ENCODE measurements around the gene RPN2.
"Not testable (repeated sequence)": the region's sequence is repeated elsewhere in the genome, so short reads cannot be mapped to it uniquely, and the experiment has no call there.

Gene RPN2

DNA sequence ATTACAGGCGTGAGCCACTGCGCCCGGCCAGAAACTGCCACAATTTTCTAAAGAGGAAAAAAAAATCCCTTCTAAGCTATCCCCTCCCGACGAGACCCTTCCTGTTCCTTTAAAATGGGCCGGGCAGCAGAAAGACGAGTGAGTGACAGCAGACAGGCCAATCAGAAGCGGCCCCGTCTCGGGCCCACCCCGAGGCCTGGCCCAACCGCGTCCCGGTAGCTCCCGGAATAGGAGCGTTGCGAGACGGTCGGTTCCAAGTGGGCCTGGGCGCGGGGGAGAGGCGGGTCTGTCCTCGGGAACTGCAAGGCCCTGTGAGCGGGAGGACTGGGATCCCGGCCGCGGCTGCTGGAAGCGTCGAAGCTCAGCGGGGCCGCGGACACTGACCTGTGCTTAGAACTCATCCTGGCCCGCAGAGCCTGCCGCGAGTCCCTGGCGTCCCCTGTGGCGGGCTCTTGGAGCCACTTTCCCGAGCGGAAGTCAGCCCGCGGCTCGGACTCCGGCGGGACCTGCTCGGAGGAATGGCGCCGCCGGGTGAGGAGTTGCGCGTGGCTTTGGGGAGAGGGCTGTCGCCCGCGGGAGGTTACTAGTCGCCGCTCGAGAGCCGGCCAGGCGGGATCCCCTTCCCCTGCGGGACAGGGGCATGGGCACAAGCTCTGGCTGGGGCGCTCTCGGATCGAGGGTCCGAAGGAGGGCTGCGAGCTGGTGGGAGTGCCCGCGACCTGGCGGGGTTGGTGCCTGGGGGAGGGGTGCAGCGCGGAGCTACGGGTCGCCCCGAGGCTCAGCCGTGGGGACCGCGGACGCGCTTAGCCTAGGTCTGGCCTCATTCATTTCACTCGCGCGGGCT, at the start of gene RPN2, which contains the start of gene MROH8:
Gene RPN2 (plus strand): TSS at position 492 of the 844 bp plus-strand sequence. CDS start 27 bp downstream, at position 519.
Gene MROH8 (minus strand): TSS at position 710 of the 844 bp plus-strand sequence.
- peak; percentile 86 to 95 (median 90) for DNase-seq (ENCODE audit: low read depth in 3 of 3)

DNA sequence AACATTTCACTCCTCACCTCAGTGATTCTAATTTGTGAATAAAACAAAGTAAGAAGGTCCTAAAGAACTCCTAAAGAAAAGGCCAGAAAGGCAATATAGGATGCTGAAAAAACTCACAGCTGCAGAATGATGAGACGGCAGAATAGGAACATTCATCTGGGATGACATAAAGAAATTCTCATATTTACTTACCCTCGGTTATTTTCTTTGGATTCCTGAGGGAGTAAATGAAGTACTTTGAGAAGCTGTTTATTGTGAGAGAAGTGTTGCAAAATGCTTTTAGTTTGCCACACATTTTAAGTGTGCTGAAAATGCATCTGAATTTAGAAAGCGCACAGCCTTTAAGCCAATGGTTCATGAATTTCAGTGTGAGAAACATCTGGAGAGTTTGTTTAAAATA, 47.6 kb upstream of the RPN2 start:
- no peak for DNase-seq (ENCODE audit: low read depth in 3 of 3)

DNA sequence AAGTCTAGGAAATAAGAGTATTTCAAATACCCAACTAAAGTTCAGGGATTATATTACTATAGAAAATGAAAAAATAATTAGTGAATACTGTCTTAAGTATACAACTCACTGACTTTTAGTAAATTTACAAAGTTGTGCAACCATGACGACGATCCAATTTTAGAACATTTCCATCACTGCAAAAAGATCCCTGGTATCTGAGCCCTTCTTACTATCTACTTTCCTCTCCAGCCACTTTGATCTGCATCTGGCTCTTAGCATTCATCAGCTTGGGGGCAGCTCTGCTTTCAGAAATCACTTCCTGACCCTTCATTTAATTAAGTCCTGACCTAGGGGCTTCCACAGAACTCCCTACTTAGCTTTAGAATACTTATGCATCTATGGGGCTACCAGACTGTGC, 45.2 kb upstream of the RPN2 start:
- DNase-seq (ENCODE audit: low read depth in 3 of 3): no peak

DNA sequence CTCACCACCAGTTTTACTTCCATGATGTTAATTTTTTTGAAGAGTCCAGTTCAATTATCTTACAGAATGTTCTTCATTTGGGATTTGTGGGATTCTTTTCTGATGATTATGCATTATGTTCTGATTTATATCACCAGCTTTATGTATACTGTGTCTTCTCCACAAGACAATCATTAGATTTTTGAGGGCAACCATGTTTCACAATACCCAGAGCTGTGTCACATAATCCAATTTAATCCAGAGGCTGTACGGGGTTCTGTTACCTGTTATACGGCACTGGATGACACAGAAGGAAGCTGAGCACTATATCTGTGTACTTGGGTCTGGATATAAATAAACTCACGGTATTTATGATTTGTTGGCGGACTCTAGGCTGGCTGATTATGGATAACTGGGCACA, 41.6 kb upstream of the RPN2 start:
- no peak for DNase-seq (ENCODE audit: low read depth in 3 of 3)

DNA sequence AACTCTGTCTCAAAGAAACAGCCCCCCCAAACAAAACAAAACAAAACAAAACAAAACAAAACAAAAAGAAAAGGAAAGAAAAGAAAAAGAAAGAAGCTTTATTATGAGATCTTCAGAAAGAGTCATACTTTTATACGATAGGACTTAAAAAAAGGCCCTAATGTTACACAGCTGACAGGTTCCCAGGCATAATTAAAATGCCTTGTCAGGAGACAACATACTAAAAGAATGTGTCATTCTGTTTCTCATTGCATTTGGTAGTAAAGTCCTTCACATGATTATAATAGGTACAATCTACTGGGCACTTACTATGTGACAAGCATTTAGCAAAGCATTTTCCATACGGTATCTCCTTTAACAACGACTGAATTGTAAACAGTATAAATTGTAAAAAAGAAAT, 36.4 kb upstream of the RPN2 start:
- no peak for DNase-seq (ENCODE audit: low read depth in 3 of 3)

DNA sequence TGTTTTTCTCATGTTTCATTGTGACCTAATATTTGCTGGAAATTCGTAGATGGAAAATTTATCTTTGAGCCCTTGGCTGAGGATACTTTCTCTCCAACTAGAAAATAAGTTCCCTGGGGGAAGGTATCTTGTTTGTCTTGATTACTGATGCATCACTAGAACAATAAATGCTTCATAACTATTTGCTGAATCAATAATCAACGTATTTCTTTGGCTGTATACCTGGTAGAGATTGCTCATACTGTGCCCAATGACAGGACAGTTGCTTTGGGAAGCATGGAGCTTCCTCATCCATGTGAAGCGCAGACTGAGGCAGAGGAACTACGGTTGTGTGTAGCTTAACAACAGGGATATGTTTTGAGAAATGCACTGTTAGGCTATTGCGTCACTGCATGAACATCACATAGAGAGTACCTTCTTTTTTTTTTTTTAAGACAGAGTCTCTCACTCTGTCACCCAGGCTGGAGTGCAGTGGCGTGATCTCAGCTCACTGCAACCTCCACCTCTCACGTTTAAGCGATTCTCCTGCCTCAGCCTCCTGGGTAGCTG, 34.2 kb upstream of the RPN2 start:
- DNase-seq (ENCODE audit: low read depth in 3 of 3): no peak

DNA sequence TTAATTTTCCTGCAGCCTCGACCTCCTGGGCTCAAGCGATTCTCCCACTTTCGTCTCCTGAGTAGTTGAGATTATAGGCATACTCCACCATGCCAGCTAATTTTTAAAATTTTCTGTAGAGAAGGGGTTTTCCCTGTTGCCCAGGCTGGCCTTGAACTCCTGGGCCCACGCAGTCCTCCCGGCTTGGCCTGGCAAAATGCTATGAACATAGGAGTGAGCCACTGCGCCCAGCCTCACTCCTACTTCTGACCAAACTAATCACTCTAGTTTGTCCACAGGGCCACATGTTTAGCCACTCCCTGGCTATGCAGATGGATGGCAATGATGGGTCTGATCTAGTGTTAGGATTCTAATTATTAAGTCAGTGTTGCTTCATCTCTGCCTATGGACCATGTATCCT, 31.9 kb upstream of the RPN2 start:
- no peak for DNase-seq (ENCODE audit: low read depth in 3 of 3)

DNA sequence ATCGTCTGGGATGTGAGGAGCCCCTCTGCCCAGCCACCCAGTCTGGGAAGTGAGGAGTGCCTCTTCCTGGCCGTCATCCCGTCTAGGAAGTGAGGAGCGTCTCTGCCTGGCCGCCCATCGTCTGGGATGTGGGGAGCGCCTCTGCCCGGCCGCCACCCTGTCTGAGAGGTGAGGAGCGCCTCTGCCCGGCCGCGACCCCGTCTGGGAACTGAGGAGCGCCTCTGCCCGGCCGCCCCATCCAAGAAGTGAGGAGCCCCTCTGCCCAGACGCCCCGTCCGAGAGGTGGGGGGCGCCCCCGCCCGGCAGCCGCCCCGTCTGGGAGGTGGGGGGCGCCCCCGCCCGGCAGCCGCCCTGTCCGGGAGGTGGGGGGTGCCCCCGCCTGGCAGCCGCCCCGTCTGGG, 28.3 kb upstream of the RPN2 start:
- not testable (repeated sequence) for DNase-seq (ENCODE audit: low read depth in 3 of 3)

DNA sequence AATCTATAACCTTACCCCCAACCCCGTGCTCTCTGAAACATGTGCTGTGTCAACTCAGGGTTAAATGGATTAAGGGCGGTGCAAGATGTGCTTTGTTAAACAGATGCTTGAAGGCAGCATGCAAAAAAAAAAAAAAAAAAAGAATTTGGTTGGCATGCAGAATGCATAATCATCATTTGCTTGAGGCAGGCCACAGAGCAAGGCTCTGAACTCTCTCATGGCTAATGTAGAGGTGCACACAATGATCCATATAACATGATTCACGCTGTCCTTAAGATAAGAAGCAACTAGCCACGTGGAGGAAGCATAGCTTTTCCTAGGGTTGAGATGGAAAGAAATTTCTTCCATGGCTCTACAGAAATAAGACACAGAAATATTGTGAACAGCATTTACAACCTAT, 27.6 kb upstream of the RPN2 start:
- no peak for DNase-seq (ENCODE audit: low read depth in 3 of 3)

DNA sequence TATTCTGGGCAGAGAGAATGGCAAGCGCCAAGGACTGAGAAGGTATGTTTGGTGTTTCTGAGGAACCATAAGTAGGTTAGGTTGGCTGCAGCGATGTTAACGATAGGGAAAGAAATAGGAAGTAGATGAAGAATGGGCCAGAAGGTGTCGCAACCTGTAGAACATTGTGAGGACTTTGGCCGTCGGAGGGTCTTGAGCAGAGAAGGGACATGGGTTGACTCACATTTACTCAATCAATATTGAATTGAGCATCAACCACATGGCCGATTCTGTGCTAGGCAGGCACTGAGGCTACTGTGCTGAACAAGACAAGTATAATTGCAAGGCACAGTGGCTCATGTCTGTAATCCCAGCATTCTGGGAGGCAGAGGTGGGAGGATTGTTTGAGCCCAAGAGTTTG, 26.8 kb upstream of the RPN2 start:
- no peak for DNase-seq (ENCODE audit: low read depth in 3 of 3)

DNA sequence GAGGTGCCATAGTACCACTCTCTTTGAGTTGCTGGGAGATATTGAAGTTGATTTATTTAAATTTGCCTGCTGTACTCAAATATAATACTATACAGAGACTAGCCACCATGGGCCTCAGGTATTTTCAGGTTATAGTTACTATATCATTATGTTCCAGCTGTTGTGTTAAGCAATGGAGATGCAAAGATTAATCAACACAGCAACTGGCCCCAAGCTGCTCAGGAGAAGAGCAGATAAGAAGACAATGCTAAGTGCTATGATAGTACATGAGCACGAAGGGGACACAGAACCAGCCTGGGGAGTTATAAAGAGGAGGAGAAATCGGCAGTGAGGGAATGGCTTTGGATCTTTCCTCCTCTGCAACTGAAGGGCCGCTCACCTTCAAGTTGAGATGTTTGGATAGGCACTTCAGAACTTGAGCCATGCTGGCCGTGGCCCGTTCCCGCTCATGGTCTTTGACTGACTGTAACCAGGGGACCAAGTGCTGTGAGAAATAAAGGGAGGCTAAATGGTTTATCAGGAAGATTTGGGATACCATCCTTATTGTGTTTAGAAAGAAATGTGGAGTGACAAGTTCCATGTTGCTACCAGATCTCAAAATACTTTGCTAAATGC, 24.3 kb upstream of the RPN2 start:
- no peak for DNase-seq (ENCODE audit: low read depth in 3 of 3)

DNA sequence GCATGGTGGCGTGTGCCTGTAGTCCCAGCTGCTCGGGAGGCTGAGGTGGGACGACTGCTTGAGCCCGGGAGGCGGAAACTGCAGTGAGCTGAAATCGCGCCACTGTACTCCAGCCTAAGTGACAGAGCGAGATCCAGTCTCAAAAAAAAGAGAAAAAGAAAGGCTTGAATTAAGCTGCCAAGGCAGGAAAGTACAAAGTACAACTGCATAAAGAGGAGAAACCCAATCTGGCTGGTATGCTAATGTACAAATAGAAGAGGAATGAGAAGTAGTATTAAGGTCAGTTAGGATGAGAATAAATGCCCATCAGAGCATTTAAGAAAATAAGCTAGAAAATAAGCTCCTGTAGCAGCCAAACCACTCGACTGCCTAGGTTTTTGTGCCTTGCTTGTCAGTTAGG, 23.1 kb upstream of the RPN2 start:
- DNase-seq (ENCODE audit: low read depth in 3 of 3): no peak

DNA sequence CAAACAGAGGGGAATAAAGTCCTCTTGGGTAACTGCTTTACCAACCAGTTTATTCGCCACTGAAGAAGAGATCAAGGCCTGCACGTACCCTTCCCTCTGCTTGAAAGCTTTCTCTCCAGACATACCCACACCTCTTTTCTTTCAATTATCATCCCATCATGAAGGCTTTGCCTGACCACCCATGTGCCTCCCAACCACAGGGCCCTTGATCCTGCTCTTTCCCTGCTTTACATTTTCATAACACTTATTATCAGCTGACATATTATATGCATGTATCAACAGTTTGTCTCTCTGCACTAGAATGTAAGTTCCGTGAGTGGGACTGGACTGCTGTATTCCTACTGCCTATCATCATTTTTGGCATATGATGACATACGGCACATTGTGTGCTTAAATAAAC, 20.9 kb upstream of the RPN2 start:
- no peak for DNase-seq (ENCODE audit: low read depth in 3 of 3)

DNA sequence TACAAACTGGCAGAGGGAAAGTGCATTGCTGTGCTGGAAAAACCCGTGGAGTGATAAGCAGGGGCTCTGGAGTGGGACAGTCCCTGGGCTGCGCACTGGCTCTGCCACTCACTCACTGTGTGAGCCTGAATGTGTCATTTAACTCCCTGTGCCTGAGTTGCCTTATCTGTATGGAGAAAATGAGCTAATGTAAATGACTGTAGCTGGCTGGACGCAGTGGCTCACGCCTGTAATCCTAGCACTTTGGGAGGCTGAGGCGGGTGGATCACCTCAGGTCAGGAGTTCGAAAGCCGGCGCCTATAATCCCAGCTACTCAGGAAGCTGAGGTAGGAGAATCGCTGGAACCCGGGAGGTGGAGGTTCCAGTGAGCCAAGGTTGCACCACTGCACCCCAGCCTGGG, 18.4 kb upstream of the RPN2 start:
- no peak for DNase-seq (ENCODE audit: low read depth in 3 of 3)

DNA sequence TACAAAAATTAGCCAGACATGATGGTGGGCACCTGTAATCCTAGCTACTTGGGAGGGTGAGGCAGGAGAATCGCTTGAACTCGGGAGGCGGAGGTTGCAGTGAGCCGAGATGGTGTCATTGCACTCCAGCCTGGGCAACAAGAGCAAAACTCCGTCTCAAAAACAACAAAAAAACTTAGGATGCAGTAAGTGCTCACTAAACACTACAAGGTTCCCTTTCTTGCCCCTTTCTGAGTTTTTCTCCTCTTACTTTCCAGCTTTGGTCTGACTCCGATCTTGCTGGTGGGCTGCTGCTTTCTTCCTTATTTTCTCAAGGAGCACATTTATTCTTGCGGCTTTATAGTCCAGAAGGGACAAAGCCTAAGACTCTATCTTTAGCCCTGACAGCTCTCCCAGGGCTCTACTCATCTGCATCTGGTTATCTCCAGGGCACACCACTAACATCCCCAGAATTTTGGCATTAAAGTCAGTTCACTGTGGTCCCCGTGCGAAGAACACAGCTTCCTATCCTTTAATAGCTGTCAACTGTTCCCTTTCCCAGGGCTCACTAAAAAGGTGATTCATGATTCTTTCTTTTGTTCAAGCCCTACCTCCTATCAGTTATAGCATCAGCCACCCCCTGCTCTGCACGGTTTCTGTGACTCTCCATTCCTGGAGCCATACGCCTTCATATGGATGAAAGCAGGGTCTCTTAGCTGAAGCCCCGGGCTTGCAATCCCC, 17.1 kb upstream of the RPN2 start:
- DNase-seq (ENCODE audit: low read depth in 3 of 3): no peak

DNA sequence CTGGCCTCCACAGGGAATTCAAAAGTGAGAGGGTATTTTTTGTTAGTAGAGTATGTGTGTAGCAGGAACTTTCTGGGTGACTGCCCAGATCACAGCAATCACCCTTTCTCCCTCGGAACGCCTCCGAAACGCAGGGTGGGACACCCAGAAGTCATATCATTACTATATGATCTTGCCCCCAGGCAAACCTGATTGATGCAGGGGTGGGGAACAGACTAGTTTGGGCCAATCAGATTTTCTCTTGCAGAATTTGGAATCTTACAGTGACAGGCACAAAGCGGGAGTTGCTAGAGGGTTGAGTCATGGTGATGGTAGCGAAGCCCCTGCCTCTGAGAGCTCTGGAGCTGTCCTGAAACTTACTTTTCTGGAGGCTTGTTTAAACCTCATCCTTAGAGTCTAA, 16.5 kb upstream of the RPN2 start:
- no peak for DNase-seq (ENCODE audit: low read depth in 3 of 3)

DNA sequence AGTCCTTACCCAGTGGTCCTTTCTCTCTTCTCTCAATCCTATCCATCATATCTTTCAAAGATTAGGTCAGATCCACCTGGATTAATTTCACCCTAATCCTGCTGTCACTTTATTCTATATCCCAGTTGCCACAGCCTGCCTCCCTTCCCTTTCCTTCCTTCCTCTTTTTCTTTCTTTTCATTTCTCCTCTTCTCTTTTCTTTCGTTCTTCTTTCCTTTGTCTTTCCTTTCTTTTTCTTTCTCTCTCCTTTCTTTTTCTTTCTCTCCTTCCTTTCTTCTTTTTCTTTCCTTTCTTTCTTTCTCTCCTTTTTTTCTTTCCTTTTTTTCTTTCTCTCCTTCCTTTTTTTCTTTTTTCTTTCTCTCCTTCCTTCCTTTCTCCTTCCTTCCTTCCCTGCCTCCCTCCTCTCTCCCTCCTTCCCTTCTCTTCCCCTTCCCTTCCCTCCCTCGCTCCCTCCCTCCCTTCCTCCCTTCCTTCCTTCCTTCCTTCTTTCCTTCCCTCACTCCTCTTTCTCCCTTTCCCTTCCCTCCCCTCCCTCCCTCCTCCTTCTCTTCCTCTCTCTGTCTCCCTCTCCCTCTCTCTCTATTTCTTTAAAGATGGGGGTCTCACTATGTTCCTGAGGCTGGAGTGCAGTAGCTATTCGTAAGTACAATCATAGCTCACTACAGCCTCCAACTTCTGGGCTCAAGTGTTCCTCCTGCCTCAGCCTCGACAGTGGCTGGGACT, 15.1 kb upstream of the RPN2 start:
- no peak for DNase-seq (ENCODE audit: low read depth in 3 of 3)

DNA sequence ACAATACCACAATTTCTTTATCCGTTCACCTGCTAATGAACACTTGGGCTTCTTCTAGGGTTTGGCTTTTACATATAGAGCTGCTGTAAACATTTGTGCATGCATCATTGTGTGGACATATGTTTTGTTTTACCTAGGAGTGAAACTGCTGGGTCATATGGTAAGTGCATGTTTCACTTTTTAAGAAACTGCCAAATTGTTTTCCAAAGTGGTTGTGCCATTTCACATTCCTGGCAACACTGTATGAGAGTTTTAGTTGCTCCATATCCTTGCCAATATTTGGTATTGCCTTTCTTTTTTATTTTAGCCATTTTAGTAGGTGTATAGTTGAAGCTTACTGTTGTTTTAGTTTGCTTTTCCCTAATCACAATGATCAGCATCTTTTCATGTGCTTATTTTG, 14.1 kb upstream of the RPN2 start:
- DNase-seq (ENCODE audit: low read depth in 3 of 3): no peak

DNA sequence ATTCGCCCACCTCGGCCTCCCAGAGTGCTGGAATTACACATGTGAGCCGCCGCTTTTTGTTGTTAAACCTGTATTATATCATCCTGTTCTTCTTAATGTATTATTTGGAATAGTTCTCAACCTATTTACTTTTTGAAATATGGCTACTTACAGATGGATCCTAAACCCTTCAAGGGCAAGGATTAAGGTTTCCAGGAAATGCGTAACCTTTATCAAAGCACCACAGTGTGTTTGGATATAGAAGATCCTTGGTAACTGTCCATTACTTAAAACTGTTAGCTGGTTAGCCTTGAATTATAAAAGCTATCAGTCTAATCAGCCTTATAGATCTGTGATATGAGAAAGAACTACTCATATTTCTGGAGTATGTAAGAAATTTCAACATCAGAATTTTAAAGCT, 12.3 kb upstream of the RPN2 start:
- DNase-seq (ENCODE audit: low read depth in 3 of 3): no peak

DNA sequence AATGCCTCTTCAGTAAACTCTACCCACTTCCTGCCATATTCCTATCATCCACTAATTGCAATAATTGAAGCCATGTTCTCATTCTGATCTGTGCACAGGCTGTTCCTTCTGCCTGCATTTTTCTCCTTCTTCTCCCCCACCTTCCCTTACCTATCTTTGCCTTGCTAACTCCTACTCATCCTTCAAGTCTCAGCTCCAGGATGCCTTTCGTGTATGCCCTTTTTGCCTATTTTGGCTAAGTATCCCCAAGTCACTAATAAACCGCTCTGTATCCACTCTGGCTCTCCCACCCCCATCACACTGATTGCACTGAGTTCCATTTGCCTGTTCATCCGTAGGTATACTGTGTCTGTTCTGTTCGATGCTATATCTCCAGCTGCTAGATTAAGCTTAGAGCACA, 6.3 kb upstream of the RPN2 start:
- no peak for DNase-seq (ENCODE audit: low read depth in 3 of 3)

DNA sequence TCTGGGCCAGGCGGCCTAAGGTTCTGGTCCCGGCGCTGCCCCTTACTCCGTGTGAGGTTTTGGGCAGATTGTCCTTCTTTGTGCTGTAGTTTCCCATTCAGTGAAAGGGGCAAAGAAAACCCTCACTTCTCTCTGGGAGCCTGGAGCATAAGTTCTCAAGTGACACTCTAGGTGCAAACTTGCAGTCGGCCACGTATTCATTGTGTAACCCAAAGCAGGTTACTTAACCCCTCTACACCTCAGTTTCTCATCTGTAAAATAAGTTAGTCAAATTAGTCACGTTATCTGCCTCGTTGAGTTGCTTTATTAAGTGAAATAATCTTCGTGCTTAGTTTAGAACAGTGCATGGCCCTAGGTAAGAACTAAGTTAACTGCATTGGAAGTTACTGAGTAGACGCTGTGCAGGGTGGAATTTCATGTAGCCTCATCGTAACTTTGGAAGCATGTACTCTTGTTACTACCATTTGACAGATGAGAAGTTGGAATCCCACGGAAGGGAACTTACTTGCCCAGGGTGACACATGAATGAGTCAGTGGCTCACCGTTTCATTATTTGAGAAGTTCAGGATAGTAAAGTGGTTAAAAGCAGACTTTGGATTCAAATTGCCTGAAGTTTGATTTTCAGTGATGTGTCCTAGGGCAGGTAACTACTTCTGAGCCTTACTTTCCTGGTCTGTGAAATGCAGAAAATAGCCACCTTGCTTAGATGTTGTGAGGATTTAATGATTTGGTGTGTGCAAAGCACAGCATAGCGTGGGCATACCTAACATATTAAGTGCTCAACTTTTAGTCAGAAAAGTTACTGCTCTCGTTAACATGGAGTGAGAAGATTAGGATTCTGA, 774 bp downstream of the RPN2 start:
- DNase-seq (ENCODE audit: low read depth in 3 of 3): peak in 1 of 3 donors; percentile 8
